Measurements from ENCODE around the gene CEACAM20.
"Not testable (repeated sequence)": the region's sequence is repeated elsewhere in the genome, so short reads cannot be mapped to it uniquely, and the experiment has no call there.

The CEACAM20 gene

GRCh38 chr19:44476559-44477408 lies 52.7 kb downstream of the CEACAM20 start:
- DNase-seq (ENCODE audit: low spot score): no peak

DNA sequence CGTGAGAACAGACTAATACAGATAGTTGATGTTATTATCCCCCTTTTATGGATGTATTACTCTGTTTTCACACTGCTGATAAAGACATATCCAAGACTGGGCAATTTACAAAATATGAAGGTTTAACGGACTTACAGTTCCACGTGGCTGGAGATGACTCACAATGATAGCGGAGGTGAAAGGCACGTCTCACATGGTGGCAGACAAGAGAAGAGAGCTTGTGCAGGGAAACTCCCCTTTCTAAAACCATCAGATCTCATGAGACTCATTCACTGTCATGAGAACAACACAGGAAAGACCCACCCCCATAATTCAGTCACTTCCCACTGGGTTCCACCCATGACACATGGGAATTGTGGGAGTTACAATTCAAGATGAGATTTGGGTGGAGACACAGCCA lies 60.7 kb downstream of the CEACAM20 start:
- not testable (repeated sequence) for DNase-seq (ENCODE audit: low spot score)

DNA sequence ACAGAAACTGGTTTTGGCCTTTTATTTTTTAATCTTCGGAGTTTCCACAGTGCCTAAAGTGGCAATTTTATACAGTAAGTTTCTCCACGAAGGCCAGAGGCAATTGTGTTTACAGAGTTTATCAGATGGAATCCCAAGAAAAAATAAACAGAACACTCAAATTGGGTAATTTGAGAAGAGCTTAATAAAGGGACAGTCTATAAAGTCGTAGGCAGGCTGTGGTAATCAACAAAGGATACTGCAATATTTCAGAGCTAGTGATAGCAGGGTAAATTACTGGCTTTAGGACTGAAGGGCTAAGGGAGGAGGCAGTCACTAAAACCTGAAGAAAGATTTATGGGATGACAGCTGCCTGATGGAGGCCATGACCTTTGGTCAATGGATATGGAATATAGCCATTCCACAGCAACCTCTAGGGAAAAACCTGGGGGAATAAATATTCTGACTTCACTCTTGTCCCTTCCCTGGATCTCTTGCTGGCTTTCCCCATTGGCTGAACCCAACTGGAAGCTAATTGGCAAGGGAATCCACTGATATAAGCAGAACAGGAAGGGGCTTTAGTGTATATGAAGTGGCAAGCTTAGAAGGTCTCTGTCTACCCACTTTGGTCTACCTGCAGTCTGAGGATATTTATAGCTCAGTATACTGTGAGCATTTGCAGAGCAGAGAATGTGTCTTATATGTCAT lies 66.7 kb downstream of the CEACAM20 start:
- DNase-seq (ENCODE audit: low spot score): not testable (repeated sequence)
